T-helper 1 cell (primary cell): Measurements from ENCODE around the gene NTNG1.
"Not testable (repeated sequence)": the region's sequence is repeated elsewhere in the genome, so short reads cannot be mapped to it uniquely, and the experiment has no call there.

Source experiments
- DNase-seq, 5 donors: peaks; one replicate each; pipeline ENCODE4 v3.0.0-alpha.2; 2012 to 2020
- total RNA-seq, 4 donors: gene quantifications; one replicate each; lab custom pipeline; 2026; lab: John Stamatoyannopoulos, UW

NTNG1 gene
- total RNA-seq = 0 reads per million in 4 donors

- DNase-seq = peak in 2 of 5 donors; percentile 4 to 9
These were observed at the start of gene NTNG1 for GRCh38 chr1:107140703-107141490. TSS of gene NTNG1 (plus strand) at chr1:107141039.

- no peak for DNase-seq
These were observed 49.4 kb upstream of the NTNG1 start for GRCh38 chr1:107091418-107091817.

- not testable (repeated sequence) for DNase-seq
These were observed 47.4 kb upstream of the NTNG1 start for GRCh38 chr1:107093395-107093794.

- DNase-seq = no peak
These were observed 45.2 kb upstream of the NTNG1 start for GRCh38 chr1:107095647-107096046.

GRCh38 chr1:107096690-107097089 is 44.1 kb upstream of the NTNG1 start:
- DNase-seq = no peak

- no peak for DNase-seq
These were observed 41.9 kb upstream of the NTNG1 start for GRCh38 chr1:107098961-107099360.

- DNase-seq = no peak
These were observed 40.4 kb upstream of the NTNG1 start for GRCh38 chr1:107100331-107100984.

- DNase-seq = no peak
These were observed 34.9 kb upstream of the NTNG1 start for GRCh38 chr1:107105914-107106313.

GRCh38 chr1:107110326-107110725 is 30.5 kb upstream of the NTNG1 start:
- no peak for DNase-seq

GRCh38 chr1:107116306-107116790 is 24.5 kb upstream of the NTNG1 start:
- DNase-seq = no peak

GRCh38 chr1:107122225-107122624 is 18.6 kb upstream of the NTNG1 start:
- DNase-seq = no peak

- DNase-seq = no peak
These were observed 17.1 kb upstream of the NTNG1 start for GRCh38 chr1:107123741-107124140.

- DNase-seq = no peak
These were observed 16.1 kb upstream of the NTNG1 start for GRCh38 chr1:107124694-107125093.

GRCh38 chr1:107132195-107132594 is 8.6 kb upstream of the NTNG1 start:
- no peak for DNase-seq

- no peak for DNase-seq
These were observed 8.1 kb upstream of the NTNG1 start for GRCh38 chr1:107132780-107133179.

- DNase-seq = no peak
These were observed 5.4 kb upstream of the NTNG1 start for GRCh38 chr1:107135463-107135862.

GRCh38 chr1:107138166-107138565 is 2.7 kb upstream of the NTNG1 start:
- no peak for DNase-seq

- no peak for DNase-seq
These were observed 1.9 kb upstream of the NTNG1 start for GRCh38 chr1:107138767-107139445.

- DNase-seq = peak in 1 of 5 donors; percentile 8
These were observed 771 bp upstream of the NTNG1 start for GRCh38 chr1:107139833-107140702.

GRCh38 chr1:107141491-107142126 is 770 bp downstream of the NTNG1 start:
- DNase-seq = peak in 1 of 5 donors; percentile 1

GRCh38 chr1:107142140-107142542 is 1.3 kb downstream of the NTNG1 start:
- DNase-seq = peak in 1 of 5 donors; percentile 9

GRCh38 chr1:107142666-107143065 is 1.8 kb downstream of the NTNG1 start:
- no peak for DNase-seq
